Measurements from ENCODE around the gene ALDH1A2.
"Not testable (repeated sequence)": the region's sequence is repeated elsewhere in the genome, so short reads cannot be mapped to it uniquely, and the experiment has no call there.

Gene ALDH1A2

GRCh38 chr15:58040150-58040549 lies 25.4 kb downstream of the ALDH1A2 start:
- DNase-seq, result no peak

GRCh38 chr15:58039079-58040035 lies 26.2 kb downstream of the ALDH1A2 start:
- no peak for DNase-seq

GRCh38 chr15:58038426-58039078 lies 27.0 kb downstream of the ALDH1A2 start:
- no peak for DNase-seq

- no peak for DNase-seq
Observed at GRCh38 chr15:58037723-58038301, 27.7 kb downstream of the ALDH1A2 start.

- no peak for DNase-seq
Observed at GRCh38 chr15:58036579-58036978, 28.9 kb downstream of the ALDH1A2 start.

- DNase-seq, result not testable (repeated sequence)
Observed at GRCh38 chr15:58028392-58028791, 37.1 kb downstream of the ALDH1A2 start.

GRCh38 chr15:58026552-58026951 lies 39.0 kb downstream of the ALDH1A2 start:
- no peak for DNase-seq

GRCh38 chr15:58026051-58026450 lies 39.5 kb downstream of the ALDH1A2 start:
- DNase-seq, result no peak

- DNase-seq, result no peak
Observed at GRCh38 chr15:58021332-58022230, 43.9 kb downstream of the ALDH1A2 start.

GRCh38 chr15:58019503-58020376 lies 45.8 kb downstream of the ALDH1A2 start:
- no peak for DNase-seq

GRCh38 chr15:58017869-58018268 lies 47.6 kb downstream of the ALDH1A2 start:
- no peak for DNase-seq

GRCh38 chr15:58016581-58017175 lies 48.8 kb downstream of the ALDH1A2 start:
- DNase-seq, result no peak

- DNase-seq, result no peak
Observed at GRCh38 chr15:58015565-58015964, 49.9 kb downstream of the ALDH1A2 start.

GRCh38 chr15:58014470-58014869 lies 51.0 kb downstream of the ALDH1A2 start:
- no peak for DNase-seq

GRCh38 chr15:58014040-58014439 lies 51.5 kb downstream of the ALDH1A2 start:
- no peak for DNase-seq

- no peak for DNase-seq
Observed at GRCh38 chr15:58010983-58011382, 54.5 kb downstream of the ALDH1A2 start.

GRCh38 chr15:58003810-58004209 lies 61.7 kb downstream of the ALDH1A2 start:
- no peak for DNase-seq

GRCh38 chr15:58002338-58003126 lies 63.0 kb downstream of the ALDH1A2 start:
- DNase-seq, result no peak

GRCh38 chr15:57999699-58000098 lies 65.8 kb downstream of the ALDH1A2 start:
- not testable (repeated sequence) for DNase-seq

GRCh38 chr15:57996561-57996960 lies 69.0 kb downstream of the ALDH1A2 start:
- DNase-seq, result no peak

All from T-helper 1 cell (primary cell).